Kidney epithelial cell (primary cell): ENCODE measurements around the gene METRNL. TPM values are rescaled to one million over a fixed set of nuclear protein-coding genes. Genes with fewer than 3 reads are reported as not detected.
"Not testable (repeated sequence)": the region's sequence is repeated elsewhere in the genome, so short reads cannot be mapped to it uniquely, and the experiment has no call there.

Experiments used
- DNase-seq: peaks from one replicate; pipeline ENCODE4 v3.0.0-alpha.2; 2010; ENCODE audit warnings: low read depth
- H3K27me3 ChIP-seq: 2 replicates; pipeline ENCODE4 v1.6.0; 2011; ENCODE audit warnings: low read length; ENCODE audit not compliant: control insufficient read depth, insufficient read depth
- H3K36me3 ChIP-seq: 2 replicates; pipeline ENCODE4 v1.5.1; 2011; ENCODE audit warnings: low read length; ENCODE audit not compliant: control insufficient read depth, insufficient read depth
- H3K4me3 ChIP-seq: 2 replicates; pipeline ENCODE4 v1.5.1; 2011; ENCODE audit warnings: low read depth, mild to moderate bottlenecking, control low read depth, low read length
- total RNA-seq: library from RNA; depleted of rRNA; stranded (reverse); fragments of >200 nt; gene quantifications from 2 replicates; pipeline ENCODE4 v1.2.3, GENCODE V29; 2015
- TF ChIP-seq, protein P1 (sequence below): IDR thresholded peaks from 2 replicates; pipeline ENCODE4 v1.5.1; 2011; ENCODE audit warnings: mild to moderate bottlenecking, moderate library complexity, low read length, control low read depth, inconsistent platforms; ENCODE audit not compliant: insufficient read depth, poor library complexity, severe bottlenecking

The METRNL gene, protein sequence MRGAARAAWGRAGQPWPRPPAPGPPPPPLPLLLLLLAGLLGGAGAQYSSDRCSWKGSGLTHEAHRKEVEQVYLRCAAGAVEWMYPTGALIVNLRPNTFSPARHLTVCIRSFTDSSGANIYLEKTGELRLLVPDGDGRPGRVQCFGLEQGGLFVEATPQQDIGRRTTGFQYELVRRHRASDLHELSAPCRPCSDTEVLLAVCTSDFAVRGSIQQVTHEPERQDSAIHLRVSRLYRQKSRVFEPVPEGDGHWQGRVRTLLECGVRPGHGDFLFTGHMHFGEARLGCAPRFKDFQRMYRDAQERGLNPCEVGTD
- total RNA-seq, result 91.5 and 97.0 TPM in 2 replicates

DNA sequence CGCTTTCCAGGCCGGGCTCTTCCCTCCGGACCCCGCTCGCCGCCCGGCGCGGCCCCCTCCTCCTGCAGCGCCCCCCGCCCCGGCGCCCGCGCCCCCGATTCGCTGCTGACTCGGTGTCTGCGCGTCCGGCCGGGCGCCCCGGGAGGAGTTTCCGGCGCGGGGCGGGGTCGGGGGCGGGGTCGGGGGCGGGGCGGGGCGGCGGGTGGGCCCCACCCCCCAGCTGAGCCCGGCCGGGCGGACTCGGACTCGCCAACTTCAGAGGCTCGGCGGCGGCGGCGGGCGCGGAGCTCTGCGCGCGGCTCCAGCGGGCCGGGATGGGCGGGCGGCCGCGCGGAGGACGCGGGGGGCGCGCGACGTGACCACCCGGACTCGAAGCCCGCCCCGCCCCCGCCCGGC, at the start of gene METRNL:
TSS of gene METRNL (plus strand) at position 258 of the 396 bp plus-strand sequence. CDS start 207 bp downstream, outside the sequence.
- Histone ChIP-seq H3K27me3 (peaks cover 20% of the 10 kb centered on the region), H3K4me3 (peak within 1 kb of the TSS; percentile 45), H3K36me3 (no peaks in the 10 kb centered on the region)
- TF ChIP-seq, protein P1, sequence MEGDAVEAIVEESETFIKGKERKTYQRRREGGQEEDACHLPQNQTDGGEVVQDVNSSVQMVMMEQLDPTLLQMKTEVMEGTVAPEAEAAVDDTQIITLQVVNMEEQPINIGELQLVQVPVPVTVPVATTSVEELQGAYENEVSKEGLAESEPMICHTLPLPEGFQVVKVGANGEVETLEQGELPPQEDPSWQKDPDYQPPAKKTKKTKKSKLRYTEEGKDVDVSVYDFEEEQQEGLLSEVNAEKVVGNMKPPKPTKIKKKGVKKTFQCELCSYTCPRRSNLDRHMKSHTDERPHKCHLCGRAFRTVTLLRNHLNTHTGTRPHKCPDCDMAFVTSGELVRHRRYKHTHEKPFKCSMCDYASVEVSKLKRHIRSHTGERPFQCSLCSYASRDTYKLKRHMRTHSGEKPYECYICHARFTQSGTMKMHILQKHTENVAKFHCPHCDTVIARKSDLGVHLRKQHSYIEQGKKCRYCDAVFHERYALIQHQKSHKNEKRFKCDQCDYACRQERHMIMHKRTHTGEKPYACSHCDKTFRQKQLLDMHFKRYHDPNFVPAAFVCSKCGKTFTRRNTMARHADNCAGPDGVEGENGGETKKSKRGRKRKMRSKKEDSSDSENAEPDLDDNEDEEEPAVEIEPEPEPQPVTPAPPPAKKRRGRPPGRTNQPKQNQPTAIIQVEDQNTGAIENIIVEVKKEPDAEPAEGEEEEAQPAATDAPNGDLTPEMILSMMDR, result no peak
- no peak for DNase-seq

DNA sequence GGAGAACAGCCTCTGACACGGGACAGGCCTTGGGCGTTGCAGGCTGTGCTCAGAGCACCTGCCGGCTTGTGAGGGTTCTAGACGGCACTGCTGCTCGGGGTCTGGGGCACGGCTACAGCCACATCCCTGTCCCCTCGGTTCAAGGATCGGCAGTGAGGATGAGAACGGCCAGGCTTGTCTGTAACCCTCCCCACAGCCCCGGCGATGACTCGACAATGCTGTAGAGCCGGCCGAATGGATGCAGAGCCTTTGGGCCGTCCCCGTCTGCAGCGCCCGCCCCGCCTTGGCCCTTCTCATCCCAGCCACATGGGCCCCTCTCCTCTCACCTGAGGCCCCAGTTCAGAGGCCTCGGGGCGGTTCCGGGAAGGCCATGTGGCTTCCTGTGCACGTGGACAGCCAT, 49.0 kb upstream of the METRNL start:
- Histone ChIP-seq H3K4me3 (no peak overlapping the region), H3K27me3 (no peaks in the 10 kb centered on the region), H3K36me3 (no peaks in the 10 kb centered on the region)
- TF ChIP-seq, protein P1, result no peak
- no peak for DNase-seq

DNA sequence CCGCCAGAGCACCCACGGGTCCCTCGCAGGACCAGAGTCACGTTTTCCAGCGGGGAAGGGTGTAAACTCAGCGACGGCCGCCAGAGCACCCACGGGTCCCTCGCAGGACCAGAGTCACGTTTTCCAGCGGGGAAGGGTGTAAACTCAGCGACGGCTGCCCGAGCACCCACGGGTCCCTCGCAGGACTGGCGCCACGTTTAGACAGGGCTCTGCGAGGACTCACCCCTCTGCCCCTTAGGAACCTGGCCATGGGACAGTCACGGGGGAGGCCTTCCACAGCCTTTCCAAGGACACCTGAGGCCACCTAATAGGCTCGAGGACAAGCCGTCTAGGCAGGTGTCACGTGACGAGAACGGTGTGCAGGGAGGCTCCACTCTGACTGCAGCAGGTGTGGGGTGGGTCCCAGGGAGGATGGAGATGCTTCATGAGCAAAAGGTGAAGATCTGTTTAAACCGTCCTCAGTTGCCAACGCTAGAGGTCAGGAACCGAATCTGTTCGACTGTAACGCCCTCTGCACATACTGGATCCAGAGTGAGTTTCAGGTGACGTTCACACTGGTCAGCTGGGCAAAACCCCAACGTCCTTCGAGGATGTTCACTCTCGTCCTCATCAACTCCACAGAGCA, 48.0 kb upstream of the METRNL start:
- Histone ChIP-seq H3K27me3 (no peaks in the 10 kb centered on the region), H3K4me3 (no peak overlapping the region), H3K36me3 (no peaks in the 10 kb centered on the region)
- TF ChIP-seq, protein P1, result no peak
- DNase-seq, result no peak

DNA sequence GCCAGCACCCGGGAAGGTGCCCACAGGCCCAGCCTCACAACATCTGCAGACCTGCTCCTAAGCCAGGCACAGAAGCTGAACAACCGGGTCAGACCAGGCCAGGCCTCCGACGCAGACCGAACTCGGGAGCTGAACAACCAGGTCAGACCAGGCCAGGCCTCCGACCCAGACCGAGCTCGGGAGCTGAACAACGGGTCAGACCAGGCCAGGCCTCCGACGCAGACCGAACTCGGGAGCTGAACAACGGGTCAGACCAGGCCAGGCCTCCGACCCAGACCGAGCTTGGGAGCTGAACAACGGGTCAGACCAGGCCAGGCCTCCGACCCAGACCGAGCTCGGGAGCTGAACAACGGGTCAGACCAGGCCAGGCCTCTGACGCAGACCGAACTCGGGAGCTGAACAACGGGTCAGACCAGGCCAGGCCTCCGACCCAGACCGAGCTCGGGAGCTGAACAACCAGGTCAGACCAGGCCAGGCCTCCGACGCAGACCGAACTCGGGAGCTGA, 47.4 kb upstream of the METRNL start:
- not testable (repeated sequence) for H3K4me3 ChIP-seq, H3K36me3 ChIP-seq, H3K27me3 ChIP-seq, DNase-seq

DNA sequence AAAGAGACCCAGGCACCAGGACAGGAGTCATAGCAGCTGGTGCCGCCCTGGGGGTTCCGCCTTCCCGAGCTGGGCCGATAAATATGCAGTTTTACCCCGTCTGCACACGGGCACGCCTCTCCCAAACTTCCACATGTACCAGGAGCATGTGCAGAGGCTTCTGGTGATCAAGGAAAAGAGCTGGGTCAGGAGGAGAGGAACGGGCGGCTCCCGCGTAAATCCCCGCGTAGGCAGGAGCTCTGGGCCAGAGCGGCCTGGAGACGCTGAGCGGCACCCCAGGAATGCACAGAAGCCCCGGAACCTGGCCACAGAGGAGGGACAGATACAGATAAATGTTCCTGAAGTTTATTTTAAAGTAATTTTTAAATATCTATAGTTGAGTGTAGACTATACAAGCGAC, 46.6 kb upstream of the METRNL start:
- Histone ChIP-seq H3K4me3 (no peak overlapping the region), H3K27me3 (no peaks in the 10 kb centered on the region), H3K36me3 (no peaks in the 10 kb centered on the region)
- DNase-seq, result no peak
- TF ChIP-seq, protein P1, result no peak

DNA sequence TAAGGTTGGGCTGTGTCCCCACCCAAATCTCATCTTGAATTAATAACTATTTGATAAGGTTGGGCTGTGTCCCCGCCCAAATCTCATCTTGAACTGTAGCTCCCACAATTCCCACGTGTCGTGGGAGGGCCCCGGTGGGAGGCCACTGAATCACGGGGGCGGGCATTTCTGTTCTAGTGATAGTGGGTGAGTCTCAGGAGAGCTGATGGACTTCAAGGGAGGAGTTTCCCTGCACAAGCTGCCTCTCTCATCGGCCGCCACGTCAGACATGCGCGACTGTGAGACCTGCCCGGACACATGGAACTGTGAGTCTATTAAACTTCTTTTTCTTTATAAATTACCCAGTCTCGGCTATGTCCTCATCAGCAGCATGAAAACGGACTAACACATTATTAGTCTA, 44.9 kb upstream of the METRNL start:
- H3K27me3 ChIP-seq, result no peaks in the 10 kb centered on the region
- no peak overlapping the region for H3K4me3 ChIP-seq
- H3K36me3 ChIP-seq, result no peaks in the 10 kb centered on the region
- TF ChIP-seq, protein P1, result no peak
- no peak for DNase-seq
